ENCODE measurements around the gene UPP1. TPM values are rescaled to one million over a fixed set of nuclear protein-coding genes. Genes with fewer than 3 reads are reported as not detected.

Gene UPP1
- total RNA-seq, 1 donor from 2014 or later: 3.3 TPM

- DNase-seq (ENCODE audit: low spot score in 2 of 2) (no peak), FAIRE-seq (no peak)
Observed at GRCh38 chr7:48084727-48085432, 4.2 kb upstream of the UPP1 start.

- no peak for FAIRE-seq
- no peak for DNase-seq (ENCODE audit: low spot score in 2 of 2)
Observed at GRCh38 chr7:48085433-48085791, 3.7 kb upstream of the UPP1 start.

GRCh38 chr7:48085942-48086341, 3.1 kb upstream of the UPP1 start:
- no peak for DNase-seq (ENCODE audit: low spot score in 2 of 2)
- FAIRE-seq: no peak

GRCh38 chr7:48087349-48087748, 1.7 kb upstream of the UPP1 start:
- no peak for FAIRE-seq
- DNase-seq (ENCODE audit: low spot score in 2 of 2): no peak

- peak in 1 of 2 donors; percentile 64 for DNase-seq (ENCODE audit: low spot score in 2 of 2)
- no peak for FAIRE-seq
Observed at GRCh38 chr7:48088559-48089045, 463 bp upstream of the UPP1 start.

- no peak for FAIRE-seq
- no peak for DNase-seq (ENCODE audit: low spot score in 2 of 2)
Observed at GRCh38 chr7:48090095-48090805, 1.2 kb downstream of the UPP1 start.

- FAIRE-seq (no peak), DNase-seq (ENCODE audit: low spot score in 2 of 2) (no peak)
Observed at GRCh38 chr7:48091506-48092433, 2.7 kb downstream of the UPP1 start.

GRCh38 chr7:48094861-48095293, 5.8 kb downstream of the UPP1 start:
- DNase-seq (ENCODE audit: low spot score in 2 of 2): no peak
- no peak for FAIRE-seq

GRCh38 chr7:48096273-48096672, 7.2 kb downstream of the UPP1 start:
- no peak for FAIRE-seq

GRCh38 chr7:48097521-48098231, 8.6 kb downstream of the UPP1 start:
- FAIRE-seq: no peak

More at GRCh38 chr7:48096273-48096672, 7.2 kb downstream of the UPP1 start:
- no peak for DNase-seq (ENCODE audit: low spot score in 2 of 2)

GRCh38 chr7:48098846-48099245, 9.8 kb downstream of the UPP1 start:
- no peak for FAIRE-seq
- no peak for DNase-seq (ENCODE audit: low spot score in 2 of 2)

More at GRCh38 chr7:48097521-48098231, 8.6 kb downstream of the UPP1 start:
- DNase-seq (ENCODE audit: low spot score in 2 of 2): no peak

- FAIRE-seq: no peak
Observed at GRCh38 chr7:48099781-48100180, 10.7 kb downstream of the UPP1 start.

GRCh38 chr7:48101352-48101751, 12.3 kb downstream of the UPP1 start:
- DNase-seq (ENCODE audit: low spot score in 2 of 2): no peak
- no peak for FAIRE-seq

More at GRCh38 chr7:48099781-48100180, 10.7 kb downstream of the UPP1 start:
- no peak for DNase-seq (ENCODE audit: low spot score in 2 of 2)

GRCh38 chr7:48101968-48102367, 12.9 kb downstream of the UPP1 start:
- no peak for DNase-seq (ENCODE audit: low spot score in 2 of 2)

GRCh38 chr7:48102530-48102929, 13.5 kb downstream of the UPP1 start:
- DNase-seq (ENCODE audit: low spot score in 2 of 2) (no peak), FAIRE-seq (no peak)

More at GRCh38 chr7:48101968-48102367, 12.9 kb downstream of the UPP1 start:
- no peak for FAIRE-seq

- DNase-seq (ENCODE audit: low spot score in 2 of 2): no peak
- no peak for FAIRE-seq
Observed at GRCh38 chr7:48105045-48105444, 16.0 kb downstream of the UPP1 start.

GRCh38 chr7:48106906-48107659, 18.0 kb downstream of the UPP1 start:
- DNase-seq (ENCODE audit: low spot score in 2 of 2) (no peak), FAIRE-seq (no peak)

GRCh38 chr7:48107926-48108472, 18.9 kb downstream of the UPP1 start:
- FAIRE-seq (no peak), DNase-seq (ENCODE audit: low spot score in 2 of 2) (no peak)

Measured in frontal cortex (tissue), 4 donors.